NCI-H1694 (cell line): ENCODE data around the gene RAB9A.
"Not testable (repeated sequence)": the region's sequence is repeated elsewhere in the genome, so short reads cannot be mapped to it uniquely, and the experiment has no call there.

Experiments
- DNase-seq: peaks from one replicate; lab custom pipeline; 2025; lab: John Stamatoyannopoulos, UW

Gene RAB9A

GRCh38 chrX:13669755-13670154 lies 19.2 kb upstream of the RAB9A start:
- DNase-seq, result not testable (repeated sequence)

DNA sequence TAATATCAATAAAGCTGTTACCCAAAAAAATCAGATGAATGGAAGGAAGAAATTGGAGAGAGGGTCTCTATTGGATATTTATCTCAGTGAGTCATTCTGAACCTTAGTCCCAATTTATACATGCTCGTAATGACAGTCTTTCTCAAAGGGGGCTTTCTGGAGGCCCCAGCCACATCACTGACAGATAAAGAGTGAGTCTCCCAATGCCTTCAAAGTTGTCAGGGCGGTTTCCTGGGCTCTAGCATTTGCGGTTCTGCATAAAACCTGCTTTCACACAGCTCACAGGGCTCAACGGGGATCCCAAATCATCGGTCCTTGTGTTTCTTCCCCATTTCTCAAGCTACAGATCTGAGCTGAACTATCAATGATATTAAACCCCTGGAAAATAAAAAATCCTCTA lies 18.7 kb upstream of the RAB9A start:
- DNase-seq, result no peak

- DNase-seq, result no peak
Observed at GRCh38 chrX:13673016-13673415, 15.9 kb upstream of the RAB9A start.

GRCh38 chrX:13676885-13677284 lies 12.0 kb upstream of the RAB9A start:
- no peak for DNase-seq

DNA sequence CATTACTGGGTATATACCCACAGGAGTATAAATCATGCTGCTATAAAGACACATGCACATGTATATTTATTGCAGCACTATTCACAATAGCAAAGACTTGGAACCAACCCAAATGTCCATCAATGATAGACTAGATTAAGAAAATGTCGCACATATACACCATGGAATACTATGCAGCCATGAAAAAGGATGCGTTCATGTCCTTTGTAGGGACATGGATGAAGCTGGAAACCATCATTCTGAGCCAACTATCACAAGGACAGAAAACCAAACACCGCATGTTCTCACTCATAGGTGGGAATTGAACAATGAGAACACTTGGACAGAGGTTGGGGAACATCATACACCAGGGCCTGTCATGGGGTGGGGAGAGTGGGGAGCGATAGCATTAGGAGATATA lies 9.2 kb upstream of the RAB9A start:
- DNase-seq, result not testable (repeated sequence)

DNA sequence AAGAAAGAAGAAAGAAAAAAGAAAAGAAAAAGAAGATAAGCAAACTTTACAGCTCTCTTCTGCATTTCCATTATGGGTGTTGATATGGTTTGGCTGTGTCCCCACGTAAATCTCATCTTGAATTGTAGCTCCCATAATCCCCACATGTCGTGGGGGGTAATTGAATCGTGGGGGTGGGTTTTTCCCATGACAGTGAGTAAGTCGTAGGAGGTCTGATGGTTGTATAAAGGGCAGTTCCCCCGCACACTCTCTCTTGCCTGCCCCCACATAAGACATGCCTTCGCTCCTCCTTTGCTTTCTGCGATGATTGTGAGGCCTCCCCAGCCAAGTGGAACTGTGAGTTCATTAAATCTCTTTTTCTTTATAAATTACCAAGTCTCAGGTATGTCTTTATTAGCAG lies 7.3 kb upstream of the RAB9A start:
- DNase-seq, result no peak

DNA sequence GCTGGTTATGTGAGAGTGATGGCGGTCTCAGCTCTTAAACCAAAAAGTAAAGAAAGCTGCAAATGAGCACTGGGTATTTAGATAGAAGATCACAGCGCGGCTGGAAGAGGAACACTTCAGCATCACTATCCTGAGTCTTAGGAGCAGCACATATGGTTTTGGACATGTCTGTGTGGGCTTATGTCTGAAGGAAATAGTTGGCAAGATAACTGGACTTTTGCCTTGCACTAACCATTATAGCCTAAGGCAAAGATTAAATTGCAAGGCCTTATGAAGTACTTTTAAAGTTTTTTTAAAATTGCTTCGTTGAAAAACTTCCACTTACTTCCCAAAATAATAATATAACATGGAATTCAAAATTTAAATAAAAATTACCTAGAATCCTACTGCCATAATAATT lies 4.6 kb upstream of the RAB9A start:
- no peak for DNase-seq

GRCh38 chrX:13685126-13685763 lies 3.7 kb upstream of the RAB9A start:
- no peak for DNase-seq

- DNase-seq, result no peak
Observed at GRCh38 chrX:13687203-13687602, 1.7 kb upstream of the RAB9A start.

- no peak for DNase-seq
Observed at GRCh38 chrX:13688384-13688957, 457 bp upstream of the RAB9A start.

- DNase-seq, result no peak
Observed at GRCh38 chrX:13689741-13690211, 848 bp downstream of the RAB9A start.

DNA sequence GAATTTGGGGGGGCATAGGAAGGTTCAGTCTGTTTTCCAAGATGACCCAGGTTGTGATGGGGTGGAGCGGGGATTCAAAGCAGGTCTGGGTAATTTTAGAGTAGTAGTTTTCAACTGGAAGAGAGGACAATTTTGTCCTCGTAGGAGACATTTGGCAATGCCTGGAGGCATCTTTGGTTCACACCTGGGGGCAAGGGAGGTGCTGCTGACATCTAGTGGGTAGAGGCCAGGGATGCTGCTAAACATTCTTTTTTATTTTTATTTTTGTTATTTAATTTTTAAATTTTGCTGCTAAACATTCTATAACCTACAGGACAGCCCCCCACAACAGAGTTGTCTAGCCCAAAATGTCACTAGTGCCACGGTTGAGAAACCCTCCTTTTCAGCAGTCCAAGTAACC lies 1.9 kb downstream of the RAB9A start:
- no peak for DNase-seq

DNA sequence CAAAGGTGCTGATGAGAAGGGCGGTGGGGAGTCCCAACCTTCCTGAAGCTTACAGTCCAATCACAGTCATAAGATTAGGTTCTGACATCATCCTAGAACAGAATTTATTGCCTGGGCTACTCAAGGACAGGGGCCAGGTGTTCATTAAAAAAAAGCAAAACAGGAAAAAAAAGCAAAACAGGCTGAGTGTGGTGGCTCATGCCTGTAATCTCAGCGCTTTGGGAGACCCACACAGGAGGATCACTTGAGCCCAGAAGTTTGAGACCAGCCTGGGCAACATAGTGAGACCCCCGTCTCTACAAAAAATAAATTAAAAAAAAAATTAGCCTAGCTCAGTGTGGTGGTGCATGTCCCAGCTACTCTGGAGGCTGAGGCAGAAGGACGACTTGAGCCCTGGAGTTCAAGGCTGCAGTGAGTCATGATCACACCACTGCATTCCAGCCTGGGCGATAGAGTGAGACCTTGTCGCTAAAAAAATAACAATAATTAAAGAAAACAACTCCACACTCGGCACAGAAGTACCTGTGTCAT lies 3.0 kb downstream of the RAB9A start:
- DNase-seq, result no peak

GRCh38 chrX:13692771-13693231 lies 3.9 kb downstream of the RAB9A start:
- no peak for DNase-seq

DNA sequence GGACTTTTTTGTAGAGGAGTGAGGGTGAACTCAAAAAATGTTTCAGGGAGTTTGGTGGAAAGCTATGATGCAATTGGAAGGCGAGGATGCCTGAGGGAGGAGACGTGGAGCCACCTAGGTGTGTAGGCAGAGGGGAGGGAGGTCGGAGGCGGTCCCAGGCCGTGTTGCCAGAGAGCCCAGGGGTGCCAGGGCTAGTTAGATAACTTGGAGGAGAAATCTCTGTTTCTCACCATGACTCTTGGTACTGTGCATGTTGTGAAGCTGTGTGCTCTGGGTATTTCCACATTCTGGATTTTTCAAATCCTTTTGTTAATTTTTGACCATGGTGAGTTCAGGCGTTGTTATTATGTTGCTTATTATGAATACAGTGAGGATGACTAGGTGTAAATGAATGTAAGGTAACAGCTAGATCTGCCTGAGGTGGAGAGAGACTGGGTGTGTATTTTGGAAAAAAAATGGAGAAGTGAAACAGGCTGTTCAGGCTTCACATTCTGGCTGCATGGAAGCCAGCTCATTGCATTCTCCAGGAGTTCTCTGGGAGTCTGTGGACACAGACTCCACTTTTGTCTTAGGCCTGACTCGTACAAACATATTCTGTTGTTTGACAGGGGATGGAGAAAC lies 4.5 kb downstream of the RAB9A start:
- no peak for DNase-seq

GRCh38 chrX:13694359-13694758 lies 5.4 kb downstream of the RAB9A start:
- DNase-seq, result no peak

- DNase-seq, result no peak
Observed at GRCh38 chrX:13694983-13695382, 6.1 kb downstream of the RAB9A start.

DNA sequence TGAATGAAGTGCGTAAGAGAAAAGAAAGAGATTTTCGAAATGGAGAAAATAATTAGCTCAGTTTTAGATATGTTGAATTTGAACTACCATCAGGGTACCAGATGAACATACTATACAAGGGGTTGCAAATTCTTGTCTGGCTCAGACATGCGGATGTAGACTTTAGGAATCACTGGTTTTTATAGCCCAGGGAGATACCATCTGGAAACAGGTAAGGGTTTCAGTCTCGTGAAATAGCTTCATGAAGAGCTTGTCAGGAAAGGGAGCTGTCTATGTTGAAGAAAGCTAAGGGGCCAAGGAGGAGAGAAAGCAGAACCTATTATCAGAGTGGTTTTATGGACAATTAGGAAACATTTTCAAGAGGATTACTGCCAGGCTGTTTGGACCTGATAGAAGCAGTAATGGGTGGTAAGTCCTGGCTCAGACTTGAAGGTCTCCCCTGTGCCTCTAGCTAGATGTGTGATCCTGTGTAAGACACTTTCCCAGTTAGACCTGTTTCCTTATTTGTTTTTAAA lies 6.7 kb downstream of the RAB9A start:
- no peak for DNase-seq

DNA sequence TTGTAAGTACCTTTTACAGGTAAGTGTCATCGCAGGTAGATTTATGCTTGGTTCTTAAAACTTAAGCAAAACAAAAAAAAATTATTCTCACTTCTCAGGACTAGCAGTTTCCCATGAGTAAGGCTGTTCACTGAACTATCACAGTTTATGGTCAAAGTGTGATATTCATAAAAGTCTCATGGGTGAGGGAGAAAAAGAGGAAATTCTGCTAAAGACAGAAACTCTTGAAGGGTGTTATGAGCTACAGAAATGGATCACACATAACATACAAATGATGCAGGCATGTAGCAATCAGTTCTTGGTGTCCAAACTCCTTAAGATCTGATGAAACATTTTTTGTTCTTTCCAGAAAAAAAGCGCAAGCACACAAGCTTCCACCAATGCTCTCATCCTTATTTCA lies 8.5 kb downstream of the RAB9A start:
- no peak for DNase-seq

GRCh38 chrX:13697976-13698375 lies 9.0 kb downstream of the RAB9A start:
- no peak for DNase-seq

GRCh38 chrX:13698432-13698831 lies 9.5 kb downstream of the RAB9A start:
- DNase-seq, result no peak

DNA sequence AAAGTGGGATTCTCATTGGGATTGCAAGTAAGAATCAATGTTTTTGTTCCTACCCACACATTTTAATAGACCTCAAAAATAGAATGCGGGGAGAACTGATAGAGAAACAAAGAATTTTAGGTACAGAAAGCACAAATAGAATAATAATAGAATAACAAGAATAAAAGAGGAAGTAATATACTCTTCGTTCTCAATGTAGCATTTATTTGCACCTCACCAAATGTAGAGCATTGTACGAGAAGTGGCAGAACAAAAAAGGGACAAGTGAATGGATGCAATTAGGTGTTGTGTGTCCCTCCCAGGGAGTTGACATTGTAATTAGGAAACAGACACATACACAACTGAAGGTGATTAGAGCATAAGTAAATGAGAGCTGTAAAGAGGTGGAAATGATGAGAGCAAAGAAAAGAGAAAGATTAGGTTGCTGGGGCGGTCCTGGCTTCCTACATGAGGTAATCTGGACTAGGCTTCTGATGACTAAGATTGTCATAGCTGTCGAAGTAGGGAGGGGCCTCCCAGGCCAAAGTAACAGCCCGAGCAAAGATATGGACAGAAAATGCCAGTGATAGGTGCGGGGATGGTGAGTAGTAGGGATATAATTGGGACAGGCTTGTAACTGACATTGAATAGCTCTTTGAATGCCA lies 10.4 kb downstream of the RAB9A start:
- DNase-seq, result no peak

DNA sequence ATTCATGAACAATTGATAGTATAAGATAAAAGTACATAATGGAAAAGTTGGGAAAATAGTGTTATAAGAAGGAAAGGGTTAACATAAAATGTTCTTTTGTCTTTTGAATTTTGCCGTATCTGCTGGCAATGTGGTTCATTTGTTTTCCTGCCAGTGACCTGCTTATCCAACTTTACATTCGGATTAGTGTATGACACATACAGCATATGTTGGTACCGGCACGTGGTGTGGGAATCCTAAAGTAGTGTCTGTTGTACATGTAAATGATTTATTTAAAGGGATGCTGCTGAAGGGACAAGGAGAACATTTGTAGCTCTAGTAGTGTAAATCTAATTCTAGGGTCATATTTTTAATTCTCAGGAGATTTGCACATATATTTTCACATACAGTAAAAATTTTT lies 11.5 kb downstream of the RAB9A start:
- DNase-seq, result no peak
